Measurements from ENCODE around the gene NDUFA11.
"Not testable (repeated sequence)": the region's sequence is repeated elsewhere in the genome, so short reads cannot be mapped to it uniquely, and the experiment has no call there.

The NDUFA11 gene

GRCh38 chr19:5857203-5858081 lies 46.1 kb downstream of the NDUFA11 start:
- no peak for DNase-seq (ENCODE audit: low spot score)

GRCh38 chr19:5855151-5855550 lies 48.4 kb downstream of the NDUFA11 start:
- not testable (repeated sequence) for DNase-seq (ENCODE audit: low spot score)

GRCh38 chr19:5854121-5854520 lies 49.5 kb downstream of the NDUFA11 start:
- DNase-seq (ENCODE audit: low spot score) = not testable (repeated sequence)

GRCh38 chr19:5851302-5851701 lies 52.3 kb downstream of the NDUFA11 start, which contains the start of gene FUT3:
Gene FUT3, minus strand, starts transcription at chr19:5851449.
- DNase-seq (ENCODE audit: low spot score) = no peak

GRCh38 chr19:5850743-5851293 lies 52.8 kb downstream of the NDUFA11 start:
- no peak for DNase-seq (ENCODE audit: low spot score)

- no peak for DNase-seq (ENCODE audit: low spot score)
These were observed 53.4 kb downstream of the NDUFA11 start for GRCh38 chr19:5850189-5850588.

- DNase-seq (ENCODE audit: low spot score) = not testable (repeated sequence)
These were observed 55.0 kb downstream of the NDUFA11 start for GRCh38 chr19:5848621-5849020.

GRCh38 chr19:5847846-5848245 lies 55.7 kb downstream of the NDUFA11 start:
- DNase-seq (ENCODE audit: low spot score) = not testable (repeated sequence)

Measured in CD4-positive, alpha-beta T cell treated with Interleukin-2 at 100 ng/mL for 4 hours (primary cell).